T47D (cell line): ENCODE results near the gene ITGB7.
A peak's percentile ranks its signal among the peaks of the same experiment; 100 is the strongest.
"Not testable (repeated sequence)": the region's sequence is repeated elsewhere in the genome, so short reads cannot be mapped to it uniquely, and the experiment has no call there.

Experiments
- DNase-seq, 2 experiments: peaks; one replicate each; pipeline versions ENCODE4 v3.0.0 to v3.0.0-alpha.2; 2011 to 2012; ENCODE audit warnings: low read depth in 1 of 2, low spot score in 1 of 2
- JUND ChIP-seq: IDR thresholded peaks from 2 replicates; pipeline ENCODE4 v1.6.1; 2012; ENCODE audit warnings: low read depth
- in situ Hi-C: cut with HindIII; loops from 2 replicates; pipeline ENCODE4 v1.10.0; 2016; ENCODE audit warnings: low sequenced_read_pairs, low pct_unique_long_range_greater_than_20kb

ITGB7 gene

DNA sequence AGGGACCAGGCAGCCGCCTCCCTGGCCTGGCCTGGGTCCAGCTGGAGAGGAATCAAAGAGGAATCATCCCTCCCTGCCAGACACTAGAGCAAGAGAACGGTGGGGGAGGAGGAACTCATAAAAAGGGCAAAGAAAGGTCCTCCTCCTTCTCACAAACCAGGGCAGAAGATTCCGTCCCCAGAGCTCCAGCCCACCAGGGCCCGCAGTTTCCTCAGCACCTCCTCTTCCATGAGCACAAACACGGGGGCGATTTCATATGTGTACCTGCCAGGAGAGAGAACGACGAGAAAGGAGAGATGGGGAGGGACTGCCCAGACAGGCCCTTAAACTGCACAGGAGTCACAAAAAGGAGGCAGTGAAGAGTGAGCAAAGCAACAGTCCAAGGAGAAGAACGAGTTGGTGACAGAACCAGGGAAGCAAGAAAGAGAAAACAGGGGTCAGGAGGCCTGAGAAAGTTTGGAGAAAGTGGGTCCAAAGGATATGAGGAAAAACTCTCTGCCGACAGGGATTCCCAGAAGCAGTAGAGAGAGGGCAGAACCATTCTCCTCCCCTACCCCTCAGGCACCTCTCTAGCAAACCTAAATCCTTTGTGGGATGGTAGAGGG is 35.2 kb downstream of the ITGB7 start:
- TF ChIP-seq JUND: no peak
- in situ Hi-C loops: no loop called here
- DNase-seq: no peak

DNA sequence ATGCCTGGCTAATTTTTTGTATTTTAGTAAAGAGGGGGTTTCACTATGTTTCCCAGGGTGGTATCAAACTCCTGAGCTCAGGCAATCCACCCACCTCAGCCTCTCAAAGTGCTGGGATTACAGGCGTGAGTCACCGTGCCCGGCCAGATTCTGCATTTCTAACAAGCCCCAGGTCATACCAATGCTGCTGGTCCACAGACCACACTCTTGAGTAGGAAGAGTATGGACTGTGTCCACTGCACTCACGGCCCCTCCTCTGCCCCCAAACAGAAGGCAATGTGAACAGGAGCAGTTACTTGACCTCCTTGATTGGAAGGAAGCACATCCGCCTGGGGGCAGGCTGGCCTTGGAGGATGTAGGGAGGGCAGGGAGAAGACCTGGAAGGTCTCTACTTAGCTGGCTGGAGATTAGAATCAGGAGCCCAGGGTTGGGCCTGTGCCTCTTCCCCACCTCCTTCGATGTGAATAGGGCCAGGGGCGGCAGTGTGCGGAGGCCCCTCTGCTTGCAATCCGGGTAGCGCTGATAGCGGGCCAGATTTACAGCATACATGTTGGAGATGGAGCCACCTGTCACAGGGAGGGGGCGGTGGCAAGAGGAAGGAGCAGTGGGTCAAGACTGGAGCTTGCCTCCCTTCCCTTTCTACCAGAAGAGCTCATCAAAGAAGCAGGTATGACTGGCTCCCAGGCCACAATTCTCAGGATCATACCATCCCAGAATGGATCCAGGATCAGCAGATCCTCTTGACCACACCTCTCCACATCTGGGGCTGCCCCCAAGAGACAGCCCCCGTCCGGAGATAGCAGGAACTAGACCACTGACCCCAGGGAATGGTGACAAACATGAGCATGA is 36.0 kb downstream of the ITGB7 start:
- no peak for DNase-seq
- TF ChIP-seq JUND: no peak
- in situ Hi-C loops: no loop called here

DNA sequence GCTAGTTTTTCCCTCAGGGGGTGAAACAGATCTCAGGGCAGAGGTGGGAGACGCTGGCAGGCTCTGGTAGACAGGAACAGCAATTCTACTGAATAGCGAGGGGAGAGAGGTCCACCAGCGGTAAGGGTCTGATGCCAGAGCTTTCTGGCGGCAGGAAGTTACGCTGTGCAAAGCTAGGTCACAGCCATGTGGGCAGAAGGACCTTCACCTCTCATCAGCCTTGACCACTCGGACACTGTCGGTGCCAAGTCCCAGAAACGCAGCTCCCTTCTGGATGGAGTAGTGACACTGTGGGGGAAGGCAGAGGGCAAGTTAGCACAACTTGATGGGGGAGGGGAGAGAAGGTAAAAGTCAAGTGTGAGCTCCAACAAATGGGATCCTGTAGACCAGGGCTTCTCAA is 36.8 kb downstream of the ITGB7 start:
- in situ Hi-C loops: no loop called here
- no peak for TF ChIP-seq JUND
- no peak for DNase-seq

DNA sequence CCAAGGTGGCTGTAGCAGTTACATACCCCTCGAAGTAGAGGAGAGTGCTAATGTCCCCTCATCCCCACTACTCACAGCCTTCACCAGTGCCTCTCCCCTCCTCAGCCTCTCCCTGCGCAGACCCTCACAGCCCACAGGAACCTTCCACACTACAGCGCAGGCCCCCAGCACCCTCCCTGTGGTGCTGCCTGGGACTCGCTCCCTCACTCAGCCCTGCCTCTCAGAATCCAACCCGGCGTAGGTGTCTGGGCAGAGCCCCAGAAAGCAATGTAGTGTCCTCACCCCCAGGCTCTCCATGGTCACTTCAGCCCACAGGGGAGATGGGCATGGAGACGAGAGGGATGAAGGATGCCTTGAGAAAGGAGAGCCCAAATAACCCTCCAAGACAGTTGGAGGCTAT is 37.4 kb downstream of the ITGB7 start:
- DNase-seq: no peak
- in situ Hi-C loops: no loop called here
- no peak for TF ChIP-seq JUND

DNA sequence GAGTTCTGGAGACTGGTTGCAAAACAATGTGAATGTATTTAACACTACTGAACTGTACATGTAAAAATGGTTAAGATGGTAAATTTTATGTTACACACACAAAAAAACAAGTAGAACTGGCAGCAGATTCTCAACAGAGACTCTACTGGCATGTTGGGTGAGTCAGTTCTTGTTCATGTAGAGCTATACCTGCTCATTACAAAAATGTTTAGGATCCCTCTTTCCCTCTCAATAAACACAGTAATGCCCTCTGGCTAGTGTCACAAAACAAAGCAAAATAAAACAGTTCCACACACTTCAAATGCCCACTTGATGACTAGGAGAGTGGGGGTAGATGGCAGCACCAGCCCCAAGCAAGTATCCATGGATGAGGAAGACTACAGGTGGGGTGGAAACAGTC is 40.2 kb downstream of the ITGB7 start:
- no peak for DNase-seq
- in situ Hi-C loops: no loop called here
- no peak for TF ChIP-seq JUND

DNA sequence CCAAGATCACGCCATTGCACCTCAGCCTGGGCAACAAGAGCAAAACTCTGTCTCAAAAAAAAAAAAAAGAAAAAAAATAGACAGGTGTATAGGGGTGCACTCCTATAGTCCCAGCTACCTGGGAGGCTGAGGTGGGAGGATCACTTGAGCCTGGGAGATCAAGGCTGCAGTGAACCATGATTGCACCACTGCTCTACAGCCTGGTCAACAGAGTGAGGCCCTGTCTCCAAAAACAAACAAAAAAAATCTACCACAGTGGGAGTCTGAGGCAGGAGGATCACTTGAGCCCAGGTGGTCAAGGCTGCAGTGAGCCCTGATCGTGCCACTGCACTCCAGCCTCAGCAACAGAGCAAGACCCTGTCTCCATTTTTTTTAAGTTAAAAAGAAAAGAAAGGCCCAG is 44.0 kb downstream of the ITGB7 start:
- in situ Hi-C loops: not testable (repeated sequence)

DNA sequence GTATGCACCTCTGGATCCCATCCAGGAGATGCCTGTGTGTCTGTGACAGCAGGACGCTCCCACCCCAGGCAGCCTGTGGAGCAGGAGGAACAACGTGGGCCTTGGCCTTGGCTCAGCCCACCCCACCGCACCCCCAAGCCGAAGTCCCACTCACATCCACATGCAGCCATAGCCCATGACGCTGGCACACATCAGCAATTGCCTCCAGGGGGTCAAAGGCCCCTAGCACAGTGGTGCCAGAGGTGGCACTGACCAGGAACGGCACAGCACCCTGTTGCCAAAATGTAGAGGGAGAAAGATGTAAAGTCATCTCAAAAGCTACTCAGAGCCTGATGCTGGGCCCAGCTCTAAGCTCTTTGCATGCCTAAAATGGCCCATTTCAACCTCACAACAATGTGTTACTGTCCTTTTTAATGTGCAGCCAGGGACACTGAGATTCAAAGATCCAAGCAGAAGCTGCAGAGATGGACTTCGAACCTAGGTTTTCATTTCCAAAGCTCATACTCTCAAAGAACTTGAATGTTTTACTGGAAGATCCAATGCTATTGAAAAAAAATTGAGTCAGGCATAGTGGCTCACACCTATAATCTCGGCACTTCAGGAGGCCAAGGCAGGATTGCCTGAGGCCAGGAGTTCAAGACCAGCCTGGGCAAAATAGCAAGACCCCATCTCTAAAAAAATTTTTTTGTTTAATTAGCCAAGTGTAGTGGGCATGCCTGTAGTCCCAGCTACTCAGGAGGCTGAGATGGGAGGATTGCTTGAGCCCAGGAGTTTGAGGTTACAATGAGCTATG is 45.7 kb downstream of the ITGB7 start:
- TF ChIP-seq JUND: no peak
- DNase-seq: no peak
- in situ Hi-C loops: no loop called here

More for the DNA sequence above, 44.0 kb downstream of the ITGB7 start:
- DNase-seq: not testable (repeated sequence)

DNA sequence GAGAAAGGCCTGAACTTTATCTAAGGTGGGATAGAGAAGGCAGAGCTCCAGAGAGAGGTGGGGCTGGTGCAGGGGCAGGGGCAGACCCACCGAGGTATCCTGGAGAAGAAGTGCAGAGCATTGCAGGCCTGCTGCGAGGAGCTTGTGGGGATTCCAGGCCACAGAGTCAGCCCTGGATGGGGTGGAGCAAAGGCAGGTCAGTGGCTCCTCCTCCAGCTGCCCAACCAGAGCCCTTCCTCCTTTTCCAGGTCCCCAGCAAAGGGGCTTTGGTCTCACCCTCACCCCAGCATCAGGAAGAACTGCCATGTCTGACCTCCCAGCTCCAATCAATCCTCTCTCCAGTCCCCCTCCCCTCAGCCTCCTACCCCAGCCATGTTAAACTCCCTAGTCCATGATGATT is 46.4 kb downstream of the ITGB7 start:
- no peak for TF ChIP-seq JUND
- in situ Hi-C loops: no loop called here
- no peak for DNase-seq

DNA sequence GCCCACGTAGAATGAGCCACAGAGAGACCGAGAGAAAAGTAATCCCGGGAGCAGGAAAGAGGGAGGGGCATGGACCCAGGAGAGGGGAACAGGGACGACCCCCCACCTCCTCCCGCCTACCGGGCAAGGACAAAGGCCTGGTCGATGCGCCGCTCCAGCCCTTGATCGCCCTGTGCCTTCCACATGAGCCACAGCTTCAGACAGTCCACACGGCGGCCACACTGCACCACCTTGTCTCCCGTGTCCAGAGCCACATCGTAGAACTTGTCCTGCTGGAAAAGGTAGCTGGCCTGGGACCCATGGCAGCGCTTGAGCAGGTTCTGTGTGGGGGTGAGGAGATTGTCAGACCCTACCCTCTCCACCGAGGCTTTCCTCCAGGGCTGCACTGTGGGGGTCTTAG is 47.1 kb downstream of the ITGB7 start:
- DNase-seq: peak in 1 of 2 experiments; percentile 31
- no peak for TF ChIP-seq JUND
- in situ Hi-C loops: no loop called here

DNA sequence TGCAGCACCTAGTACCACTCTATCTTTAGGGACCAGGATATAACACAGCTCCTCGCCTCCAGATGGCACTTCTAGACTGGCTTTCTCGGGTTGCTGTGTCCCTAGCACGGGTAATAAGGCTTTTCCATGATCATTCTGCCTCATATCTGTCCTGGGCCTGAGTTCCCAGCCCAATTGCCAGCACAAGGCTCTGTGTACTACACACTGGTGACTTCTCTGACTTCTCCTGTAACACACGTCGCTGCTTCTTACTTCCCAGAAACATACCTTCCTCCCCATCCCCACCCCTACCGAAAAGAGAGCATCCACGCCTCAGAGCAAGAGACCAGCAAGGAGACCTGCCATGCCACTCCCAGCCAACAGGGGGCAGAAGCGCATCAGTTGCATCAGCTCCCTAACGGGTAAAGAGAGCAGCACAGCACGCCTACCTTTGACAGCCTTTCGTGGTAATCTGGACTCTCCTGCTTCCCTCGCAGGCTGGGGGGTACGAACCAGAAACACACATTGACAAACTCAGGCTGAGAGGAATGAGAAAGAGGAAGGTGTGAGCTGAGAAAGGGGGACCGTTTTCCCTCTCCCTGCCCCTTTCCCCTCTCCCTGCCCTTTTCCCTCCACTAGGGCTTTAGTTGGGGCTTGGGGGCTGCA is 47.7 kb downstream of the ITGB7 start:
- in situ Hi-C loops: no loop called here
- peak; percentile 88 to 91 for DNase-seq
- TF ChIP-seq JUND: no peak

DNA sequence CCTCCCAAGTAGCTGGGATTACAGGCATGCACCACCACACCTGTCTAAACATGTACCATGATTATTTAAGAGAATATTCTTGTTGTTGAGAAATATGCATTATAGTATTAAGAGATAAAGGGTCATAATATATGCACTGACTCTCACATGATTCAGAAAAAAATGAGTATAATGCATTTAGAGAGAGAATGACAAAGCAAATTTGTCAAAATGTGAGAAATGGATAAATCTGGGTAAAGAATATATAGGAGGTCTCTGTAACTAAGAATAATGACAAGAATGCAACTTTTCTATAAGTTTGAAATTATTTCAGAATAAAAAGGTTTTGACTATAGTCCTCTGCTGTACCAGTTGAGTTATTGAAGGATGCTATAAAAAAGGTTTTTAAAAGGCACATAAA is 54.7 kb downstream of the ITGB7 start:
- in situ Hi-C loops: no loop called here

DNA sequence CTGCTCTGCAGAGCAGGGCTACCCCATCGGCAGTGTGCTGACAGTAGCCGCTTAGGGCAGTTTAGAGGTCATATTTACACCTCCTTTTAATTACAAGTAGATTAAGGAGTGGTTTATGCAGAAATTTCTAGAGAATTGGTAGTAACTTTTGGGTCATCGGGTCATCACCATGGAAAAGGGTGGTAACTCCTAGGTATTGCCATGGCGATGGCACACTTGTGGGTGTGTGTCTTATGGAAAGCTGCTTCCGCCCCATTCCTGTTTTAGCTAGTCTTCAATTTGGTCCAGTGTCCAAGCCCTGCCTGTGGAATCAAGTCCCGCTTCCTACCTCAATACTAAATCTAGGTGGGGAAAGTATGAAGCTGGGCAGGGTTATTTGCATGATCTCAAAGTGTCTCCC is 56.0 kb downstream of the ITGB7 start:
- in situ Hi-C loops: no loop called here
- no peak for DNase-seq
- no peak for TF ChIP-seq JUND

More for the DNA sequence above, 54.7 kb downstream of the ITGB7 start:
- TF ChIP-seq JUND: no peak
- no peak for DNase-seq
